GM21447 (cell line): ENCODE data around the gene HLA-DPB1.

ENCODE experiments used
- ATAC-seq: cut with Tn5 transposase; IDR thresholded peaks from one replicate; pipeline ENCODE4 v1.9.1; 2021; ENCODE audit not compliant: unreplicated experiment

Gene HLA-DPB1

DNA sequence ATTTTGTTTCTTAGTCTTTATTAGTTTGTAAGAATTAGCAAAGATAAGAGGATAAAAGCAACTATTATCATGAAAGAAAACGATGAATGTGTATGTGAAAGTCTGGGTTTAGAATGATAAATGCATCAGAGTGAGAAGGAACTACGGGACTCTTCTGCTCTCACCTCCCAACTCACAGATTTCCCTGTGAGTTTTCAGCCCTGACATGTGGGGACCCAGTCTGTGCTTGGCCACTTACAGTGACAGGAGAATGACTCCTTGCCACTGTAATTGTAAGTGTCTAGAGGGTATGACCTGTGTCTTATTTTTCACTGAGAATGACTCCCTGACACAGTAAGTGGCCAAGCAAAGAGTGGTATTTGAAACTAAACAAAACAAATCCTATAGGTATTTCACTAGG lies 4.9 kb upstream of the HLA-DPB1 start:
- no peak for ATAC-seq

GRCh38 chr6:33071569-33071968 lies 4.2 kb upstream of the HLA-DPB1 start:
- no peak for ATAC-seq

DNA sequence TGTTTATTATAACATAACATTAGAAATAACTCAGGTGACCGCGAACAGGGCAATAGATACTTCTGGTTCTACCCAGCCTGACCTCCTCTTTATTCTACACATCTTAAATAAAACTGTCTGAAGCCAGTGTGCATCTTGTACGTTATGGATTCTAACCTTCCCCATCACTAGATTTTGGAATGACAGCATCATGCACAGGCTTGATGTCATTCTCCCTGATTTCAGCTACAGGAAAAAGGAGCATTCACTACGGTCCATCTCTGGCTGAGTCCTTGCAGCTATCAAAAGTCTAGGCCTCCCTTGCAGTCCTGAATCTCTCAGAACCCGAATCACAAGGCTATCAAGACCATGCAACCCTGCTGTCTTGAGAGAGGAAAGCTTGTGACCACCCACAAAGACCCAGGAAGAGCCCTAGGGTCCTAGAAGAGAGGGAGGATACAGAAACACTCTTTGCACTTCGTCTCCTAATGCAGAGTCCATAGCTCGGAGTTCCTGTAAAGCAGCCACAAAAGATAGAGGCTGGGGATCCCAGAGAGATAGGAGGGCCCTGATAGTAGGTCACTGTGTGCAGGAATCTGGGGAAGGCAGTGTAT lies 3.2 kb upstream of the HLA-DPB1 start:
- ATAC-seq = no peak

DNA sequence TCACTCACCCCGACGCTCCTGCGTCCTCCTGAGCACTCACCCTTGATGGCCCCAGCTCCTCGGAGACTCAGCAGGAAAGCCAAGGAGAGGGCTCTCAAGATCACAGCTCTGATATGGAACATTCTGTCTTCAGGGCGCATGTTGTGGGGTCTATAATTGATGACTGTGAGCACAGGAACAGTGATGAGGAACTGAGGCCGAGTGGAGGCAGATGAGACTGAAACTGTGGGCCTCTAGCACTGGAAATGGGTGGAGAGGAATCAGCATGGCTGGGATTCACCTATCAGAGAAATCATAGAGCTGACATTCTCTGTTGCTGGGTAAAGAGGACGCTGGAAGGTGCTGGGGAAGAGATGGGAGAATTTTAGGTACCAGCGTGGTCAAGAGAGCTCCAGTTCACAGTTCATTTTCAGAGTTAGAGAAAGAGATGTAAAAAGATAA lies 2.3 kb upstream of the HLA-DPB1 start, which contains the start of gene HLA-DPA1:
Gene HLA-DPA1, minus strand, starts transcription at position 219 of the 441 bp plus-strand sequence.
- peak; percentile 75 for ATAC-seq

DNA sequence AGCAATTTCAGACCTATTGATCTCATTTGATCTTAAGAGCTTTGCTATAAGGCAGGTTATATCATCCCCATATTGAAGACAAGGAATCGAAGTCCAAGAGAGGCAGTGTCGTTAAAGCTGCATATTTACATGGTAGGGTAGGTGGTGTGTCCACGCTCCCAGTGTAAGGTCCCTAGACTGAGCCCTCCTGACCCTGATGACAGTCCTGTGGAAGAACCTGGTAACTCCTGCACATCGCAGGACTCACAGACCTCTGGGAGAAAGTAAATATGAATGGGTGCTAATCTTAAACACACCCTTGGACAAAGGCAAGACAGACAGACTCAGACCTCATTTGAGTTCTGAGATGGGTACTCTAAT lies 602 bp upstream of the HLA-DPB1 start:
- peak; percentile 8 for ATAC-seq

DNA sequence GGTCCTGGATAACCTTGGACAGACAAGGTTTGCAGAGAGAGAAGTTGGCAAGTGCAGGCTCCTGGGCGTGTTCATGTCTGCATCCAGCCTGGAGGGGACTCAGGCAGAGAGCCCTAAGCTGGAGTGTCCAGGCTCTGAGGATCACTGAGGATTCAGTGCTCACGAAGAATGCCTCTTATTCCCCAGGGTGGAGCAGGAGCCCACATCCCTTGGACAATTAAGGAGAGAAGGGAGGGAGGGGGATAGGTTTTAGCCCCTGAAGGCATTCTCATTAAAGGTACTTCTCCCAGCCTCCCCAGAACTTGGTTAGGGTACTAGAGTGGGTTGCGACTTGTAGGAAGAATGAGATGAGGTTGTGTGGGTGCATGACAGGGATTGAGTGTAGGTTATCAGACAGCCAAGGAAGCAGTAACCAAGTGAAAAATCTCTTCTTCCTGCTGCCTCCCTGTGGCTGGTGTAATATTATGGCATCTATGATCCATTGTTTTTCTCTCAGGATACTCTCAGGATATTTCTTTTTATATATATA lies 680 bp downstream of the HLA-DPB1 start:
- ATAC-seq = no peak

GRCh38 chr6:33077908-33078307 lies 2.1 kb downstream of the HLA-DPB1 start:
- no peak for ATAC-seq

DNA sequence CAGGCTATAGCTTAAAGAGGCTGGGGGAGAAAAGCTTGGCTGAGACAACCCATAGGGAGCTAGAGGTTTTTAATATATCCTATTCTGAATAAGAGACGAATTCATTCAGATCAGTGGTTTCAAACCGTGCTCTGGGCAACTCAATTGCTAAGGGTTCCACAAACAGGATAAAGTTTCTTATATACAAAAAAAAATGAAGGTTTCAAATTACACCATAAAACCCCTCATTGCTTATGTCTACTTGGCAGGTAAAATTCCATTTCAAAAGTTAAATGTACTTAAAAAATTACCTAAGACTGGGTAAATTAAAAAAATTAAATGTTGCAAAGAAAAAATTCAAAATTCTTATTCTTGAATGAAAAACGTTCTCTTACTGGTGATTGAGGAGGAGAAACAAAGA lies 2.7 kb downstream of the HLA-DPB1 start:
- no peak for ATAC-seq

- no peak for ATAC-seq
Measured at GRCh38 chr6:33078919-33079521, 3.2 kb downstream of the HLA-DPB1 start.

GRCh38 chr6:33079580-33079979 lies 3.8 kb downstream of the HLA-DPB1 start:
- ATAC-seq = no peak

- ATAC-seq = no peak
Measured at GRCh38 chr6:33080127-33081089, 4.6 kb downstream of the HLA-DPB1 start.

DNA sequence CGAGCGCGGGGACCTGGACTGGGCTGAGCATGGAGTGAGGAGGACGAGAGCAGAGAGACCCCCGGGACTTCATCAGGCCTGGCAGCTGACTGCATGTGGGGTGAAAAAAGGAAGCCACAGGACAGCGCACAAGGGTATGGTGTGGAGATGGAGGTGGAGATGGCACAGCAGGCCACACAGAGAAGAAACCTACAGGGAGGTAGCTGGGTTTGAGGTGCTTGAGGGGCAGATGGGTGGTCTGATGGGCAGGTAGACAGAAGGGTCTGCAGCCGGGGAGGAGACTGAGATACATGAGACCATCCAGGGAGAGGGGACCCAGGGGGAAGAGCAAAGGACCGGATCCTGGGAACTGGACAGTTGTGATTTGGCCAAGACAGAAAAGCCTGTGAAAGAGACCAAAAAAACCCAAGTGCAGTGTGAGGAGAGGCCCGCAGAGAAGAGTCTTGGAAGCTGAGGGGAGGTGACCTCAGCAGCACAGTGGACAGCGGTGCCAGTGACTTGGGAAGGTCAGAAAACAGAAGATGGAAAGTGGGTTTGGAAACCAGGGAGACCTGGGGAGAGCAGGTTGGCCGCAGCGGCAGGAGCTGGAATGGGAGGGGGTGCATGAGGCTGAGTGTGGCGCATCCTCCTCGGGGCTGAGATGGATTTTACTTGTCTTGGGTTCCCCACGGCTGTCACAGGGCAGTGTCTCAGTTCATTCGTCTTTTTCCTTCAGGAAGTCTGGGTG lies 5.5 kb downstream of the HLA-DPB1 start:
- ATAC-seq = no peak

DNA sequence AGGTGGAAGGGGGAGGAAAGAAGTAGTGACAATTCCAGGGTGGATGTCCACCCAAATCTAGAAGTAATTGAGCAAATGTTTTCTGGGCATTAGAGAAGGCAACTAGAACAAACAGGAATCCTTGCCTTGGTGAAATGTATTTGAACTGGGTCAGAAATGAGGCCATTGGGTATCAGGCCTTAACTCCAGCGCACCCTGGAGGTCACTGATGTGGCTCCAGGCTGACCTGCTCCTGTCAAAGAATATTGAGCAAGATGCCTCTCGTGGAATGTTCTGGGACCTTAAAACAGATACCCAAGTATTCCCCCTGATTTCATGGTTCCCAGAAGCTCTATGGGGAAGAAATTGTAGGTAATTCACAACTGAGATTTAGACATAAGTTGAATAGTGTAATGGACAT lies 6.9 kb downstream of the HLA-DPB1 start:
- no peak for ATAC-seq

DNA sequence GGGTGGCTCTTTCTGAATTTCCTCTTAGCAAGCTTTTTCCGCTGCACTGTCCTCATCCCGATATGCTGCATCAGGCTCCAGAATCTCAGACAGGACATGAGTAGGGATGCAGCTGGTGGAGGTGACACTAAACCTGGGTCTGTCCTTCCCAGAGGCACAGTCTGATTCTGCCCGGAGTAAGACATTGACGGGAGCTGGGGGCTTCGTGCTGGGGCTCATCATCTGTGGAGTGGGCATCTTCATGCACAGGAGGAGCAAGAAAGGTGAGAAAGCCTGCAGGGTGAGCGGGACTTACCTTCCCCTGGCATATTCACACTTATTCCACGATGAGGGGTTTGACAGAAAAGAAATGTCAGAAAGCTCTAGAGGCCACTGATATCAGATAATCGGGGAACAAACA lies 9.8 kb downstream of the HLA-DPB1 start:
- no peak for ATAC-seq

DNA sequence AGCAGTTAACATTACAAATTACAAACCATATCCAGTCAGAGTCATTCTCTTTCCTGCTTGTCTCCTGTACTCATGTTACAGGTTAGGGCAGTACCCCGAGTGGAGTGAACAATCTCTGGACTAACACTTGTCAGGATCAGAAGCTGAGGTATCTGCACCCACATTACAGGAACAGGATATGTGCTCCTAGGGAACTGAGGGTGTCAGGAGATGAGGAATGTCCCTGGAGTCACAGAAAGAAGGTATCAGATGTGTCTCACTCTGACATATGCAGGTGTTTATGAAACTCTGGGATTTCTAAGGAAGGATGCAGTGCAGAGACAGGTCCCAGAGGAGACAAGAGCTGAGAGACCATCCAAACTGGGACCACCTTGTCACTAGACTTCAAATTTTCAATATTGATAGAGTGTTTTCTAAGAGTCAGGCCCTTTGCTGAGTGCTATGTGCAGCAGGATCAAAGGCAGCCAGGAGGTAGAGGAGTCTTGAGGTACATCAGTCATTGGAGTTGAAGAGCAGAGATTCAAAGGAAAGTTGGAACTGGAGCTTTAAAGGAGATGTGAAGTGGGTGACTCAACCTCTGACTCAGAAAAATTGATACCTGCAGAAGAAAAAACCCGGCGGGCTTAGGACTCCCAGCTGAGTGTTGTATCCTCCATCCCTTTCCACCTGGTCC lies 12.6 kb downstream of the HLA-DPB1 start:
- ATAC-seq = no peak

- no peak for ATAC-seq
Measured at GRCh38 chr6:33088931-33089620, 13.3 kb downstream of the HLA-DPB1 start.

DNA sequence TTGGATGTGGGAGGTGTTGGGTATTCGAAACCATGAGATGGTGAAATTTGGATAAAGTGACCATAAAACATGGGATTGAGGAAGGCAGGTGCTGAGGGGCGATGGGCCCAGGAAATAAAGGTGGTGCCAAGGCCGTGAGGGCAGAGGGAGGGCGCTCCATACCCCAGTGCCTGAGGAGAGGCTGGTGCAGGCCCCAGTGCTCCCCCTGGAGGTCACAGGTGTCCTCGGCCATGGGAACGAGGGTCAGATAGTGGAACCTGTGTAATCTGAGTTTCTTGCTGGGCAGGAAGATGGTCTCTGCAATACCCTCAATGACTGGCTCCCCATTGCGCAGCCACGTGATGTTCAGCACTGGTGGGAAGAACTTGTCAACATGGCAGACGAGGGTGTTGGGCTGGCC lies 16.2 kb downstream of the HLA-DPB1 start:
- ATAC-seq = no peak

GRCh38 chr6:33092385-33092784 lies 16.6 kb downstream of the HLA-DPB1 start:
- no peak for ATAC-seq

DNA sequence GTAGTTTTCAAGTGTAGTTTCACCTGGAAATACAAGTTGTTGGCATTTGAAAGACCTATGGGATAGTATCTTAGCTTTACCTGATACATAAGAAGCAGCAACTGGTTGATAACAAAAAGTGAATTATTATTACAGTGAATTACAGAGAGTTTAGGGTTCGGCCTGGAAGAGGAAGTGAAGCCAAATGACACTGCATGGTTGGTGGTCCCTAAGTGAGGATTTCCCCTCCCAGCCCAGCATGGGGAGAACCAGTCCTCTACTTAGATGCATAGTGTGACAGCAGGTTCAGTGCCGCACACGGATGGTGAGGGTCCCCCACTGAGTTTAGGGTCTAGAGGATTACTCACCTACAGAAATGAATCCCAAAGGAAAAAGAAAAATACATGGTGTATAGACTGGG lies 18.1 kb downstream of the HLA-DPB1 start:
- ATAC-seq = no peak

GRCh38 chr6:33095681-33096080 lies 19.9 kb downstream of the HLA-DPB1 start:
- no peak for ATAC-seq
